GM12864 (cell line): ENCODE measurements around the gene SSRP1.

Source experiments
- DNase-seq: peaks from one replicate; pipeline ENCODE4 v3.0.0-alpha.2; 2011; ENCODE audit warnings: low read depth
- H3K4me3 ChIP-seq: 2 replicates; pipeline ENCODE4 v1.5.1; 2011; ENCODE audit warnings: mild to moderate bottlenecking, low read depth, low read length, control low read depth
- TF ChIP-seq, protein P1 (sequence below): IDR thresholded peaks from 2 replicates; pipeline ENCODE4 v1.5.1; 2011; ENCODE audit warnings: low read depth, mild to moderate bottlenecking, moderate library complexity, low read length, control low read depth, inconsistent platforms; ENCODE audit errors: missing control alignments

SSRP1 gene

DNA sequence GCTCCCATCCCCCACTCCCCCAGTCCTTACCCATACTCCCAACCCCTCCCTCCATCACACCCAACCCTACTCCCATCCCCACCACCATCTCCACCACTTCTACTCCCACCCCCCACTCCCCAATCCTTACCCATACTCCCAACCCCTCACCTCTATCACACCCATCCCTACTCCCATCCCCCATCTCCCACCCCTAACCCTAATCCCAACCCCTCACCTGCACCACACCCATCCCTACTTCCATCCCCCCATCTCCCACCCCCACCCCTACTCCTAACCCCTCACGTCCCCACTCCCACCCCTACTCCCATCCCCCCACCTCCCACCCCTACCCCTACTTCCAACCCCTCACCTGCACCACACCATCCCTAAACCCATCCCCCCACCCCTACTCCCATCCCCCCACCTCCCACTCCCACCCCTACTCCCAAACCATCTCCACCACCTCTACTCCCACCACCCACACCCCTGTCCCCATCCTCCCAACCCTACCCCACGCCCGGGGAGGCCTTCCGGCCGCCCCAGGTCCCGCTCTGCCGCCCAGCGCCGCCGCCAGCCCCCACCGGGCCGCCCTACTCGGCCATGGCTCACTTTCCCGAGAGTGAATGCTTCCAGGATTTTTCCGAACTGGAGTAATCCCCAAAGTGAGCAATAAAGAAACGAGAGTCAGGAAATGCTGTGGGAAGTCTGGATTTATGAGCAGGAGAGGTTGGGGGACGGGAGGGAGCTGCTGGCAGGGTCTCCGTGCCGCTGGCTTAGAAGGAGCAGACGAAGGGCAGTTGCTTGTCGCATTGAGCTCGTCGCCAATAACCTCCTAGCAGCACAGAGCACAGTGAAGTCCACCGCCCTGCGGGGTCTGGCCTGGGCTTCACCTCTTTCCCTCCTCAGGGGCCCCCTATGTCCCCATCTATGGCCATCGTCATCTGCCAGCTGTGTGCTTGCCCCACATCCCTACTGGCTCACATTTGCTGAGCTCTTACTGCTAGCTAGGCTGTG, 40.7 kb upstream of the SSRP1 start:
- H3K4me3 ChIP-seq: no peak overlapping the region
- TF ChIP-seq, protein P1, sequence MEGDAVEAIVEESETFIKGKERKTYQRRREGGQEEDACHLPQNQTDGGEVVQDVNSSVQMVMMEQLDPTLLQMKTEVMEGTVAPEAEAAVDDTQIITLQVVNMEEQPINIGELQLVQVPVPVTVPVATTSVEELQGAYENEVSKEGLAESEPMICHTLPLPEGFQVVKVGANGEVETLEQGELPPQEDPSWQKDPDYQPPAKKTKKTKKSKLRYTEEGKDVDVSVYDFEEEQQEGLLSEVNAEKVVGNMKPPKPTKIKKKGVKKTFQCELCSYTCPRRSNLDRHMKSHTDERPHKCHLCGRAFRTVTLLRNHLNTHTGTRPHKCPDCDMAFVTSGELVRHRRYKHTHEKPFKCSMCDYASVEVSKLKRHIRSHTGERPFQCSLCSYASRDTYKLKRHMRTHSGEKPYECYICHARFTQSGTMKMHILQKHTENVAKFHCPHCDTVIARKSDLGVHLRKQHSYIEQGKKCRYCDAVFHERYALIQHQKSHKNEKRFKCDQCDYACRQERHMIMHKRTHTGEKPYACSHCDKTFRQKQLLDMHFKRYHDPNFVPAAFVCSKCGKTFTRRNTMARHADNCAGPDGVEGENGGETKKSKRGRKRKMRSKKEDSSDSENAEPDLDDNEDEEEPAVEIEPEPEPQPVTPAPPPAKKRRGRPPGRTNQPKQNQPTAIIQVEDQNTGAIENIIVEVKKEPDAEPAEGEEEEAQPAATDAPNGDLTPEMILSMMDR: no peak
- no peak for DNase-seq

DNA sequence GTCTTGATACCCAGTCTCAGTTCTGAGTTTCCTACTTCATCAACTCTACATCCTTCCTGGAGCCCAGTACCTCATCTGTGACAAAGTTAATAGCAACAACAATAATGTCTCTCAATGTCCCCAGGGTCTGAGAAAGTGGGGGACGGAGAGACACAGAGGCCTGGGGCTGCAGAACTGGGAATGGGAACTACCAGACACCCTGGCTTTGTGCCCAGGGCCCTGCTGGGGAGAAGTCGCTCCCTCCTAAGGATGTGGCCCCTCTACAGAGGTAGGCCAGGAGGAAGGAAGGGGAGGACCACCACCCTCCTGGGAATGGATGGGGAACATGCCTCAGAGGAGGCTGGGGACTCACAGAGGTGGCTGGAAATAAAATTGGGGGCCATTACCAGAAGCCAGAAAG, 39.8 kb upstream of the SSRP1 start:
- no peak overlapping the region for H3K4me3 ChIP-seq
- TF ChIP-seq, protein P1: no peak
- no peak for DNase-seq

DNA sequence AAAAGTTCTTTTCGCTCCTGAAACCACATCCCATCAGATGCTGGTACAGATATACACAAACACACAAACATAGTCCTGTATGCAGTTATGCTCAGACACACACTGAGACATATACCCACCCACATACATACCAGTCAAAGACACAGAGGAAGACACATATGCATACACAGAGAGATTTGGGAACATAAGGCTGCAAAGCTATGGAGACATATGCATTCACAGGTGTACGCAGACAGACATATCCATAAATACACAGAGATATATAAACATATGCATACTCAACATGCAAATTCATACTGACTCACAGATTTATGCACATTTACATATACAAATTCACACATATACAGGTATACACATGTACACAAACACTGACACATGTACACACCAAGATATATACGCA, 39.3 kb upstream of the SSRP1 start:
- TF ChIP-seq, protein P1: no peak
- no peak for DNase-seq
- H3K4me3 ChIP-seq: no peak overlapping the region

DNA sequence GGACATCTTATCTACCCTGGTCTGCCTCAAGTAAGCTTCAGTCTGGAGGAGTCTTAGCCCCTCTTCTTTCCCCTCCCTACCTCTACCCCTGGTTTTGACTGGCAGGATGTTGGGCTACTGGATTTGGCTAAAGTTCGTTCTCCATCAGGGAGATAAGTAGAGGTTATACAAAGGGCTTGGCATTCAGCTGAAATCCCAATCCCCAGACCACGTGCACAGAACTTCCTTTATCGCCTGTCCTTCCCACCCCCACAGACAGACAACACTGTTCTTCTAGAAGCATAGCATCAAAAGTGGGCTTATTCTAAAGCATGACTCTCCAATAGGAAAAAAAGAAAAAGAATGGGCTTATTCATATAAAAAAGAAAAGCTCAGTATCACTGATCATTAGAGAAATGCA, 37.5 kb upstream of the SSRP1 start:
- TF ChIP-seq, protein P1: no peak
- no peak overlapping the region for H3K4me3 ChIP-seq
- no peak for DNase-seq

DNA sequence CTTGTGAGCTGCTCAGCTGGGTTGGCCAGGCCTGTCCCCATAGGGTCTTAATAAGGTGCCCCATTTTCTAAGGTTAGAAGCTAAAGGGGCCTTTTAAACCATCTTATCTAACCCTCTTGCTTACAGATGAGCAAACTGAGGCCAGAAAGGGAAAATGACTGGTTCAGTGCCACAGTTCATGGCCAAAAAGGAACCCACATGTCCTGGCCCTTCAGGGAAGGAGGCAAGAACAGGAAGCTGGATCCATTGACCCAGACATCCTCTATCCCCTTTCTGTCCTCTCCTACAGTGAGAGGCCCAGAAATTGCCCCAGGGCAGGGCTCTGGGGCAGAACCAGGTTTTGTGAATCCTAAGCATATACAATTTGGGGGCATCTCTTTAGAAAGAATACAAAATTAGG, 35.2 kb upstream of the SSRP1 start:
- TF ChIP-seq, protein P1: no peak
- H3K4me3 ChIP-seq: no peak overlapping the region
- DNase-seq: no peak

DNA sequence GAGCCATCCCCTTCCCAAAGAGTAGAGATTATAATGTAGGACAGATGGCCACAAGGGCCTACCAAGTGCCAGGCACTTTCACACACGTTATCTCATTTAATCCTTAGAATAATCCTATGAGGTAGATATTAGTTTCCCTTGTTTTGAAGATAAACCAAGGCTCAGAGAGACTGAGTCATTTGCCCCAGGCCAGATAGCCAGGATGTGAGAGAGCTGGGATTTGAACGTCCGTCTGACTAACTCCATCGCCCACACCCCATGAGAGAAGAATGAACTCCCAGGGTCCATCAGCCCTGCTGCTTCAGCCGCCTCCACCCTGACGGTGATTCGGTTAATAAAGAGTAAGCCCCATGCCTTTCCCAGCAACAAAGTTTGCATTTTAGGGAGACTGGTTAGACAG, 34.6 kb upstream of the SSRP1 start:
- DNase-seq: no peak
- TF ChIP-seq, protein P1: no peak
- no peak overlapping the region for H3K4me3 ChIP-seq

DNA sequence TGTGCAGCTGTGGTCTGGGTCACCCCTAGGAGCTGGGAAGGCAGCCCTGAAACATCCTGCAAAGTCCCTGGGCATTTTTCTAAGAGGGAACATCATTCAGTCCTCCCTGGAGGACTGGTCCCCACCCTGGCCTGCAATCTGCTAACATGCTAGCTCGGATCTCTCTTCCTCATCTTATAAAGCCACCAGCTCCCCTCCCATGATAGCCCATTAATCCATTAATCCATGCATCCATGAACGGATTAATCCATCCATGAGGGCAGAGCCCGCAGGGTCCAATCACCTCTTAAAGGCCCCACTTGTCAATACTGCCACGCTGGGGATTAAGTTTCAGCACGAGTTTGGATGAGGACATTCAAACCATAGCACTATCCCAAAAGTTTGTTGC, 33.1 kb upstream of the SSRP1 start:
- no peak for DNase-seq
- TF ChIP-seq, protein P1: no peak
- no peak overlapping the region for H3K4me3 ChIP-seq
